ENCODE data around the gene ARRB1. TPM values are rescaled to one million over a fixed set of nuclear protein-coding genes. Genes with fewer than 3 reads are reported as not detected.

ARRB1 gene
- total and polyA plus RNA-seq, 2 donors from 2014 or later, result 17.6 to 53.8 TPM

DNA sequence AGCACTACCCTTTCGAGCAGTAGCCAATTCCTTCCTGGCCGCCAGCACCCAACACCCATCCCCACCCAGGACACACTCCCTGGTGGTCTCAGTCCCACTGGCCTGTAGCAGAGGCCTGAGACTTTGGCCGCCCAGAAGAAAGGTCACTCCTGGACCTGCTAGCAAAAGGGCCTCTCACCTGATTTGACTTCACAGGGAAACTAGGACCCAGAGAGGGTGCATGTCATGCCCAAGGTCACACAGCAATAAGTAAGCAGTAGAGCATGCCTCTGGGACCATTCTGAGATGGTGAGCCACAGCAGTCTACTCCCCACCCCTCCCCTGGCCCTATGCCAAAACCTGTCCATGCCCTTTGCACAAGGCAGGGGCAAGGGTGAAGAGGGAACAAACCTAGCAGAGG, 7.3 kb downstream of the ARRB1 start:
- Histone ChIP-seq H3K4me1 (ENCODE audit: control insufficient read depth in 2 of 3, insufficient read depth in 2 of 3, low read depth in 1 of 3, low read length in 3 of 3) (peaks cover 11 to 79% (median 40%) of the 10 kb centered on the region in 3 donors), H3K27ac (ENCODE audit: low read depth in 2 of 2, low read length in 2 of 2) (peak overlapping the region in 1 of 2 donors; percentile 34), H3K9me3 (ENCODE audit: control insufficient read depth in 2 of 3, insufficient read depth in 1 of 3, low read length in 3 of 3) (no peaks in the 10 kb centered on the region), H3K27me3 (ENCODE audit: control insufficient read depth, insufficient read depth, low read length) (no peaks in the 10 kb centered on the region), H3K9ac (ENCODE audit: low read length in 3 of 3) (no peak overlapping the region), H3K36me3 (ENCODE audit: control insufficient read depth in 2 of 3, insufficient read depth in 3 of 3, low read length in 3 of 3) (no peaks in the 10 kb centered on the region), H3K4me3 (ENCODE audit: low read length in 3 of 3) (no peak overlapping the region)
- FAIRE-seq, result no peak
- intact Hi-C loops (cut with DNase I), result no loop called here
- DNase-seq, result peak in 1 of 5 donors; percentile 45
- no peak for TF ChIP-seq CTCF (IDR thresholded peaks at IDR 0.05; ENCODE audit: borderline replicate concordance, extremely low read depth, insufficient read depth)

GRCh38 chr11:75342966-75343870, 8.2 kb downstream of the ARRB1 start:
- peaks cover 11 to 81% (median 43%) of the 10 kb centered on the region in 3 donors for H3K4me1 ChIP-seq (ENCODE audit: control insufficient read depth in 2 of 3, insufficient read depth in 2 of 3, low read depth in 1 of 3, low read length in 3 of 3)
- H3K9me3 ChIP-seq (ENCODE audit: control insufficient read depth in 2 of 3, insufficient read depth in 1 of 3, low read length in 3 of 3), result no peaks in the 10 kb centered on the region
- FAIRE-seq (no peak), DNase-seq (peak in 3 of 5 donors; percentile 31 to 62 (median 51))
- H3K27me3 ChIP-seq (ENCODE audit: control insufficient read depth, insufficient read depth, low read length), result no peaks in the 10 kb centered on the region
- no peak for TF ChIP-seq CTCF (IDR thresholded peaks at IDR 0.05; ENCODE audit: borderline replicate concordance, extremely low read depth, insufficient read depth)
- H3K36me3 ChIP-seq (ENCODE audit: control insufficient read depth in 2 of 3, insufficient read depth in 3 of 3, low read length in 3 of 3), result no peaks in the 10 kb centered on the region
- no peak overlapping the region for H3K4me3 ChIP-seq (ENCODE audit: low read length in 3 of 3)
- intact Hi-C loops (cut with DNase I), result no loop called here
- H3K9ac ChIP-seq (ENCODE audit: low read length in 3 of 3), result no peak overlapping the region
- H3K27ac ChIP-seq (ENCODE audit: low read depth in 2 of 2, low read length in 2 of 2), result peak overlapping the region; percentile 2 to 51

- DNase-seq (peak in 4 of 5 donors; percentile 36 to 68 (median 62)), FAIRE-seq (no peak)
- Histone ChIP-seq H3K27me3 (ENCODE audit: control insufficient read depth, insufficient read depth, low read length) (no peaks in the 10 kb centered on the region), H3K4me1 (ENCODE audit: control insufficient read depth in 2 of 3, insufficient read depth in 2 of 3, low read depth in 1 of 3, low read length in 3 of 3) (peaks cover 12 to 79% (median 40%) of the 10 kb centered on the region in 3 donors), H3K9ac (ENCODE audit: low read length in 3 of 3) (peak overlapping the region in 1 of 3 donors; percentile 15), H3K4me3 (ENCODE audit: low read length in 3 of 3) (no peak overlapping the region), H3K36me3 (ENCODE audit: control insufficient read depth in 2 of 3, insufficient read depth in 3 of 3, low read length in 3 of 3) (no peaks in the 10 kb centered on the region), H3K27ac (ENCODE audit: low read depth in 2 of 2, low read length in 2 of 2) (peak overlapping the region in 1 of 2 donors; percentile 64), H3K9me3 (ENCODE audit: control insufficient read depth in 2 of 3, insufficient read depth in 1 of 3, low read length in 3 of 3) (no peaks in the 10 kb centered on the region)
- intact Hi-C loops (cut with DNase I), result no loop called here
- TF ChIP-seq CTCF (IDR thresholded peaks at IDR 0.05; ENCODE audit: borderline replicate concordance, extremely low read depth, insufficient read depth), result no peak
Measured at GRCh38 chr11:75342231-75342918, 9.1 kb downstream of the ARRB1 start.
